A549 (cell line): Measurements from ENCODE around the gene PNPLA1. TPM values are rescaled to one million over a fixed set of nuclear protein-coding genes. Genes with fewer than 3 reads are reported as not detected.

Experiments
- ATAC-seq, 2 experiments: fragments of 200-7000 bp in 1 of 2; fragments of >200 bp in 1 of 2; cut with Nextera tagmentation in 1 of 2; cut with Tn5 transposase in 1 of 2; 3 replicates each; pipeline versions ENCODE4 v1.8.0 to v1.9.1; 2018 to 2020; ENCODE audit warnings: mild to moderate bottlenecking in 1 of 2, moderate library complexity in 1 of 2
- CTCF ChIA-PET: fragments of 300-600 bp; sonication (Branson Sonifier 250); formaldehyde crosslinking; extraction: SDS; loops from one replicate; lab custom pipeline; 2021; ENCODE audit warnings: antibody characterized with exemption, inconsistent platforms; lab: Yijun Ruan, JAX
- POLR2A ChIA-PET: fragments of 350-600 bp; formaldehyde crosslinking; extraction: SDS; loops from one replicate; lab custom pipeline; 2021; ENCODE audit warnings: antibody characterized with exemption, inconsistent platforms; lab: Yijun Ruan, JAX
- DNase-seq, 2 experiments: peaks; one replicate each; pipeline versions ENCODE4 v3.0.0 to v3.0.0-alpha.2; 2011 to 2016; ENCODE audit warnings: low read depth in 1 of 2, low spot score in 1 of 2
- FAIRE-seq: peaks from 2 replicates; lab custom pipeline; 2011; peaks lifted over from hg19 to GRCh38; lab: Jason Lieb, UNC
- H3K27ac ChIP-seq, 2 experiments: fragments of >200 bp; sonication (Bioruptor Twin); formaldehyde crosslinking; 3 replicates each; pipeline ENCODE4 v1.5.1; 2016 to 2017
- H3K4me1 ChIP-seq: fragments of >200 bp; sonication (Bioruptor Twin); formaldehyde crosslinking; 3 replicates; pipeline ENCODE4 v1.6.1; 2016
- H3K4me2 ChIP-seq: fragments of >200 bp; sonication (Bioruptor Twin); formaldehyde crosslinking; 3 replicates; pipeline ENCODE4 v1.6.1; 2016
- H3K4me3 ChIP-seq: fragments of >200 bp; sonication (Bioruptor Twin); formaldehyde crosslinking; 3 replicates; pipeline ENCODE4 v1.5.1; 2016
- H3K9me3 ChIP-seq: fragments of >200 bp; sonication (Bioruptor Twin); formaldehyde crosslinking; 3 replicates; pipeline ENCODE4 v1.6.1; 2016
- BCL3 ChIP-seq: fragments of >200 bp; sonication (Bioruptor Twin); formaldehyde crosslinking; IDR thresholded peaks from 3 replicates; pipeline ENCODE4 v1.6.1; 2016
- CBX2 ChIP-seq: fragments of 200-600 bp; sonication (generic); IDR thresholded peaks from 2 replicates; pipeline ENCODE4 v1.6.1; 2016; ENCODE audit warnings: low read depth, mild to moderate bottlenecking, borderline replicate concordance
- CBX8 ChIP-seq: fragments of 200-600 bp; sonication (generic); IDR thresholded peaks from 2 replicates; pipeline ENCODE4 v1.6.1; 2016
- CEBPB ChIP-seq, 2 experiments: fragments of >200 bp in 1 of 2; sonication (Bioruptor Twin) in 1 of 2; formaldehyde crosslinking in 1 of 2; IDR thresholded peaks; 2 replicates each; pipeline ENCODE4 v1.6.1; 2012 to 2016
- CHD4 ChIP-seq: fragments of 200-600 bp; sonication (generic); IDR thresholded peaks from 2 replicates; pipeline ENCODE4 v1.6.1; 2016; ENCODE audit warnings: antibody characterized with exemption, mild to moderate bottlenecking, borderline replicate concordance
- ESRRA ChIP-seq: fragments of 150-350 bp; IDR thresholded peaks from 2 replicates; pipeline ENCODE4 v1.6.1; 2014; ENCODE audit warnings: mild to moderate bottlenecking, low read length, borderline replicate concordance
- FOSB ChIP-seq: fragments of 250-450 bp; sonication (Bioruptor Pico); IDR thresholded peaks from 2 replicates; pipeline ENCODE4 v1.5.0; 2020; ENCODE audit warnings: mild to moderate bottlenecking, moderate library complexity
- FOXS1 ChIP-seq: fragments of 250-450 bp; sonication (Bioruptor Pico); IDR thresholded peaks from 2 replicates; pipeline ENCODE4 v1.5.0; 2020; ENCODE audit warnings: mild to moderate bottlenecking, moderate library complexity
- GATA3 ChIP-seq: IDR thresholded peaks from 2 replicates; pipeline ENCODE4 v1.6.1; 2012; ENCODE audit warnings: borderline replicate concordance
- HOXA7 ChIP-seq: fragments of 250-450 bp; sonication (Bioruptor Pico); IDR thresholded peaks from 2 replicates; pipeline ENCODE4 v1.5.0; 2020; ENCODE audit warnings: mild to moderate bottlenecking, moderate library complexity
- HOXB13 ChIP-seq: fragments of 250-450 bp; sonication (Bioruptor Pico); IDR thresholded peaks from 2 replicates; pipeline ENCODE4 v1.5.0; 2020; ENCODE audit warnings: low read depth, mild to moderate bottlenecking, moderate library complexity
- MAFK ChIP-seq: fragments of 450-650 bp; IDR thresholded peaks from 2 replicates; pipeline ENCODE4 v1.6.1; 2014; ENCODE audit not compliant: partially characterized antibody
- MAX ChIP-seq: IDR thresholded peaks from 2 replicates; pipeline ENCODE4 v1.6.1; 2012
- MYC ChIP-seq: IDR thresholded peaks from 2 replicates; pipeline ENCODE4 v1.6.1; 2012; ENCODE audit warnings: mild to moderate bottlenecking, inconsistent platforms, low read length, improper control_type of control experiment, borderline replicate concordance
- NFE2L2 ChIP-seq: fragments of 150-350 bp; conservative IDR thresholded peaks from 2 replicates; pipeline ENCODE4 v1.6.1; 2014; ENCODE audit warnings: low read length
- NR3C1 ChIP-seq: fragments of >200 bp; sonication (Bioruptor Twin); formaldehyde crosslinking; IDR thresholded peaks from 3 replicates; pipeline ENCODE4 v1.6.1; 2017
- POLR2A ChIP-seq: IDR thresholded peaks from 2 replicates; pipeline ENCODE4 v1.6.1; 2012; ENCODE audit warnings: mild to moderate bottlenecking, low read length
- RAD21 ChIP-seq, 2 experiments: fragments of >200 bp in 1 of 2; sonication (Bioruptor Twin) in 1 of 2; formaldehyde crosslinking in 1 of 2; IDR thresholded peaks in 1 of 2; conservative IDR thresholded peaks in 1 of 2; 2 replicates in 1 of 2; 3 replicates in 1 of 2; pipeline ENCODE4 v1.6.1; 2012 to 2018; ENCODE audit warnings: inconsistent platforms in 1 of 2
- RARB ChIP-seq: fragments of 250-450 bp; sonication (Bioruptor Pico); IDR thresholded peaks from 2 replicates; pipeline ENCODE4 v1.8.0; 2021; ENCODE audit warnings: mild to moderate bottlenecking, moderate library complexity
- RFX5 ChIP-seq: fragments of 450-650 bp; IDR thresholded peaks from 2 replicates; pipeline ENCODE4 v1.7.1; 2014; ENCODE audit warnings: antibody characterized with exemption, mild to moderate bottlenecking, moderate library complexity
- TFCP2L1 ChIP-seq: fragments of 250-450 bp; sonication (Bioruptor Pico); IDR thresholded peaks from 2 replicates; pipeline ENCODE4 v1.5.0; 2021; ENCODE audit warnings: mild to moderate bottlenecking
- TP53 ChIP-seq: fragments of 250-450 bp; sonication (Bioruptor Pico); IDR thresholded peaks from 2 replicates; pipeline ENCODE4 v1.5.0; 2021; ENCODE audit warnings: mild to moderate bottlenecking, moderate library complexity
- ZC3H11A ChIP-seq: fragments of 450-650 bp; IDR thresholded peaks from 2 replicates; pipeline ENCODE4 v1.6.1; 2014; ENCODE audit warnings: antibody characterized with exemption, mild to moderate bottlenecking
- ZSCAN20 ChIP-seq: fragments of 250-450 bp; sonication (Bioruptor Pico); IDR thresholded peaks from 2 replicates; pipeline ENCODE4 v1.8.0; 2022; ENCODE audit warnings: mild to moderate bottlenecking, moderate library complexity
- WGBS: methylation state at CpG from one replicate; pipeline ENCODE4 v1.1.6; 2017; ENCODE audit errors: missing lambda C conversion rate; 5-methylcytosine and 5-hydroxymethylcytosine counted together
- polyA plus RNA-seq, 4 experiments: library from polyadenylated mRNA; depleted of rRNA in 3 of 4; stranded (reverse); fragments of >200 nt; fragmentation: RNase III in 1 of 4; extraction: RNeasy Plus Mini Kit Qiagen cat#74134 plus additional on column Dnase treatment in 1 of 4; gene quantifications; 2 replicates in 3 of 4; 3 replicates in 1 of 4; pipeline ENCODE4 v1.2.3, GENCODE V29; 2011 to 2017
- TF ChIP-seq, protein P1 (sequence below): fragments of 250-450 bp; sonication (Bioruptor Pico); IDR thresholded peaks from 2 replicates; pipeline ENCODE4 v1.5.0; 2020; ENCODE audit warnings: low read depth, mild to moderate bottlenecking, moderate library complexity
- TF ChIP-seq, protein P2 (sequence below): fragments of 150-350 bp; IDR thresholded peaks from 2 replicates; pipeline ENCODE4 v1.6.1; 2014; ENCODE audit warnings: low read depth, mild to moderate bottlenecking, low read length
- TF ChIP-seq, protein P3 (sequence below): fragments of 250-450 bp; sonication (Bioruptor Pico); IDR thresholded peaks from 2 replicates; pipeline ENCODE4 v1.5.0; 2021; ENCODE audit warnings: mild to moderate bottlenecking, moderate library complexity, borderline replicate concordance
- TF ChIP-seq, protein P4 (sequence below): IDR thresholded peaks from 2 replicates; pipeline ENCODE4 v1.6.1; 2012

The PNPLA1 gene
- polyA plus RNA-seq, 2 of the 4 experiments (the other 2 are of a cell fraction), result 0.09 TPM; not detected in 1

GRCh38 chr6:36322591-36322990 lies 52.7 kb downstream of the PNPLA1 start:
- DNase-seq (no peak), FAIRE-seq (no peak), ATAC-seq (no peak)
- POLR2A ChIA-PET, result no interaction called here
- H3K4me2 ChIP-seq, result no peak overlapping the region
- H3K27ac ChIP-seq, result no peak overlapping the region
- TF ChIP-seq CEBPB (IDR thresholded peaks at IDR 0.05), result no peak
- TF ChIP-seq MAX, result no peak
- no peak for TF ChIP-seq FOSB
- no peak for TF ChIP-seq BCL3
- no peak for TF ChIP-seq RFX5
- no peak for TF ChIP-seq ESRRA
- TF ChIP-seq TP53 (CRISPR knock-in tag), result no peak
- TF ChIP-seq RARB (CRISPR knock-in tag), result no peak
- TF ChIP-seq MAFK, result no peak
- no peak for TF ChIP-seq CBX8
- TF ChIP-seq, protein P1, sequence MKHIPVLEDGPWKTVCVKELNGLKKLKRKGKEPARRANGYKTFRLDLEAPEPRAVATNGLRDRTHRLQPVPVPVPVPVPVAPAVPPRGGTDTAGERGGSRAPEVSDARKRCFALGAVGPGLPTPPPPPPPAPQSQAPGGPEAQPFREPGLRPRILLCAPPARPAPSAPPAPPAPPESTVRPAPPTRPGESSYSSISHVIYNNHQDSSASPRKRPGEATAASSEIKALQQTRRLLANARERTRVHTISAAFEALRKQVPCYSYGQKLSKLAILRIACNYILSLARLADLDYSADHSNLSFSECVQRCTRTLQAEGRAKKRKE (CRISPR knock-in tag), result no peak
- TF ChIP-seq ZC3H11A, result no peak
- TF ChIP-seq CBX2, result no peak
- TF ChIP-seq TFCP2L1 (CRISPR knock-in tag), result no peak
- TF ChIP-seq, protein P2, sequence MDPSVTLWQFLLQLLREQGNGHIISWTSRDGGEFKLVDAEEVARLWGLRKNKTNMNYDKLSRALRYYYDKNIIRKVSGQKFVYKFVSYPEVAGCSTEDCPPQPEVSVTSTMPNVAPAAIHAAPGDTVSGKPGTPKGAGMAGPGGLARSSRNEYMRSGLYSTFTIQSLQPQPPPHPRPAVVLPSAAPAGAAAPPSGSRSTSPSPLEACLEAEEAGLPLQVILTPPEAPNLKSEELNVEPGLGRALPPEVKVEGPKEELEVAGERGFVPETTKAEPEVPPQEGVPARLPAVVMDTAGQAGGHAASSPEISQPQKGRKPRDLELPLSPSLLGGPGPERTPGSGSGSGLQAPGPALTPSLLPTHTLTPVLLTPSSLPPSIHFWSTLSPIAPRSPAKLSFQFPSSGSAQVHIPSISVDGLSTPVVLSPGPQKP, result no peak
- no peak for TF ChIP-seq NFE2L2
- no peak for TF ChIP-seq HOXB13 (CRISPR knock-in tag)
- H3K4me1 ChIP-seq, result no peaks in the 10 kb centered on the region
- H3K9me3 ChIP-seq, result no peaks in the 10 kb centered on the region
- WGBS, result 58% methylated on average over 3 of the region's 3 CpGs
- CTCF ChIA-PET, result interaction anchor here (1.1 kb wide), 1 partner anchor 19 kb away, joined by 3 read pairs; no protein-coding TSS in a partner anchor
- H3K4me3 ChIP-seq, result no peak overlapping the region

- POLR2A ChIA-PET, result no interaction called here
- CTCF ChIA-PET, result interaction anchor here (1.1 kb wide), 1 partner anchor 18 kb away, joined by 3 read pairs; no protein-coding TSS in a partner anchor
- H3K27ac ChIP-seq, result no peak overlapping the region
- WGBS, result 55% methylated on average over 7 of the region's 8 CpGs
- FAIRE-seq (no peak), ATAC-seq (peak in 1 of 2 experiments; percentile 38; a peak in 1 of 6 replicates), DNase-seq (peak in 1 of 2 experiments; percentile 7)
- no peak for TF ChIP-seq BCL3
- TF ChIP-seq, protein P3, sequence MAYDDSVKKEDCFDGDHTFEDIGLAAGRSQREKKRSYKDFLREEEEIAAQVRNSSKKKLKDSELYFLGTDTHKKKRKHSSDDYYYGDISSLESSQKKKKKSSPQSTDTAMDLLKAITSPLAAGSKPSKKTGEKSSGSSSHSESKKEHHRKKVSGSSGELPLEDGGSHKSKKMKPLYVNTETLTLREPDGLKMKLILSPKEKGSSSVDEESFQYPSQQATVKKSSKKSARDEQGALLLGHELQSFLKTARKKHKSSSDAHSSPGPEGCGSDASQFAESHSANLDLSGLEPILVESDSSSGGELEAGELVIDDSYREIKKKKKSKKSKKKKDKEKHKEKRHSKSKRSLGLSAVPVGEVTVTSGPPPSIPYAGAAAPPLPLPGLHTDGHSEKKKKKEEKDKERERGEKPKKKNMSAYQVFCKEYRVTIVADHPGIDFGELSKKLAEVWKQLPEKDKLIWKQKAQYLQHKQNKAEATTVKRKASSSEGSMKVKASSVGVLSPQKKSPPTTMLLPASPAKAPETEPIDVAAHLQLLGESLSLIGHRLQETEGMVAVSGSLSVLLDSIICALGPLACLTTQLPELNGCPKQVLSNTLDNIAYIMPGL, result no peak
- no peak for TF ChIP-seq HOXA7 (CRISPR knock-in tag)
- TF ChIP-seq, protein P4, sequence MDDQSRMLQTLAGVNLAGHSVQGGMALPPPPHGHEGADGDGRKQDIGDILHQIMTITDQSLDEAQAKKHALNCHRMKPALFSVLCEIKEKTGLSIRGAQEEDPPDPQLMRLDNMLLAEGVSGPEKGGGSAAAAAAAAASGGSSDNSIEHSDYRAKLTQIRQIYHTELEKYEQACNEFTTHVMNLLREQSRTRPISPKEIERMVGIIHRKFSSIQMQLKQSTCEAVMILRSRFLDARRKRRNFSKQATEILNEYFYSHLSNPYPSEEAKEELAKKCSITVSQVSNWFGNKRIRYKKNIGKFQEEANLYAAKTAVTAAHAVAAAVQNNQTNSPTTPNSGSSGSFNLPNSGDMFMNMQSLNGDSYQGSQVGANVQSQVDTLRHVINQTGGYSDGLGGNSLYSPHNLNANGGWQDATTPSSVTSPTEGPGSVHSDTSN, result no peak
- no peak for TF ChIP-seq FOXS1 (CRISPR knock-in tag)
- TF ChIP-seq CBX2, result no peak
- TF ChIP-seq ZC3H11A, result no peak
- no peak for TF ChIP-seq RAD21 (conservative IDR thresholded peaks at IDR 0.05 in 1 of 2, IDR thresholded peaks at IDR 0.05 in 1 of 2)
- TF ChIP-seq GATA3, result no peak
- no peak for TF ChIP-seq NR3C1
- no peak for TF ChIP-seq POLR2A
- TF ChIP-seq CHD4, result no peak
- TF ChIP-seq, protein P1 (CRISPR knock-in tag), result no peak
- no peak for TF ChIP-seq MYC
- TF ChIP-seq TFCP2L1 (CRISPR knock-in tag), result no peak
- no peak for TF ChIP-seq ZSCAN20 (CRISPR knock-in tag)
- TF ChIP-seq NFE2L2, result no peak
- TF ChIP-seq RFX5, result no peak
- TF ChIP-seq MAFK, result no peak
- H3K4me3 ChIP-seq, result no peak overlapping the region
- no peaks in the 10 kb centered on the region for H3K9me3 ChIP-seq
- no peaks in the 10 kb centered on the region for H3K4me1 ChIP-seq
- no peak overlapping the region for H3K4me2 ChIP-seq
These were observed 53.2 kb downstream of the PNPLA1 start for GRCh38 chr6:36323062-36323461.
